Regular cardiac myocyte (primary cell): ENCODE measurements around the gene R3HDM4. TPM values are rescaled to one million over a fixed set of nuclear protein-coding genes. Genes with fewer than 3 reads are reported as not detected.

ENCODE experiments used
- total RNA-seq: library from RNA; depleted of rRNA; stranded (reverse); fragments of >200 nt; gene quantifications from 2 replicates; pipeline ENCODE4 v1.2.3, GENCODE V29; 2014

The R3HDM4 gene
- 18.3 and 18.4 TPM in 2 replicates for total RNA-seq

GRCh38 chr19:913080-913748 is at the start of gene R3HDM4:
R3HDM4 (minus strand) TSS chr19:913219; CDS start chr19:913157, 62 bp downstream.

GRCh38 chr19:925526-926322 is 12.7 kb upstream of the R3HDM4 start, which contains the start of gene ARID3A:
ARID3A (plus strand) TSS chr19:926035; CDS start chr19:929529, 3,494 bp downstream.

GRCh38 chr19:917323-918151 is 4.5 kb upstream of the R3HDM4 start, which contains the start of gene KISS1R:
KISS1R (plus strand) TSS chr19:917333; CDS start chr19:917503, 170 bp downstream.

GRCh38 chr19:892894-893689 is 19.9 kb downstream of the R3HDM4 start, which contains the start of the genes MED16 and RNU6-9:
MED16 (minus strand) TSS chr19:893187; CDS start chr19:891131, 2,056 bp downstream.
RNU6-9 (plus strand) TSS chr19:893484.

GRCh38 chr19:858868-859843 is 53.9 kb downstream of the R3HDM4 start, which contains the start of gene CFD:
CFD (plus strand) TSS chr19:859664; CDS start chr19:859690, 26 bp downstream.

GRCh38 chr19:852136-853013 is 60.6 kb downstream of the R3HDM4 start, which contains the start of gene ELANE:
ELANE (plus strand) TSS chr19:852303; CDS start chr19:852329, 26 bp downstream.

Other genes starting within 250 kb of the R3HDM4 start
- gene FSTL3, start 236.8 kb downstream of the R3HDM4 start, total RNA-seq: 52.0 and 68.5 TPM in 2 replicates
- gene PRSS57, start 217.8 kb downstream of the R3HDM4 start, total RNA-seq: not detected in 2 replicates
- gene PALM, start 204.3 kb downstream of the R3HDM4 start, total RNA-seq: 3.8 and 13.8 TPM in 2 replicates
- 0.19 and 0.85 TPM in 2 replicates for gene MISP, start 162.1 kb downstream of the R3HDM4 start, total RNA-seq
- 56.9 and 163 TPM in 2 replicates for gene PTBP1, start 115.8 kb downstream of the R3HDM4 start, total RNA-seq
- 0.56 TPM in 1 of 2 replicates, not detected in the other for gene PLPPR3, start 91.3 kb downstream of the R3HDM4 start, total RNA-seq
- gene AZU1, start 85.4 kb downstream of the R3HDM4 start, total RNA-seq: not detected in 2 replicates
- not detected in 2 replicates for gene PRTN3, start 72.2 kb downstream of the R3HDM4 start, total RNA-seq
- not detected in 2 replicates for gene ELANE, start 60.9 kb downstream of the R3HDM4 start, total RNA-seq
- 0.38 and 4.5 TPM in 2 replicates for gene CFD, start 53.6 kb downstream of the R3HDM4 start, total RNA-seq
- 19.2 and 21.3 TPM in 2 replicates for gene MED16, start 20.0 kb downstream of the R3HDM4 start, total RNA-seq
- not detected in 2 replicates for gene RNU6-9, start 19.7 kb downstream of the R3HDM4 start, total RNA-seq
- 0.28 TPM in 1 of 2 replicates, not detected in the other for gene KISS1R, start 4.1 kb upstream of the R3HDM4 start, total RNA-seq
- 12.7 and 15.1 TPM in 2 replicates for gene ARID3A, start 12.8 kb upstream of the R3HDM4 start, total RNA-seq
- gene WDR18, start 71.1 kb upstream of the R3HDM4 start, total RNA-seq: 36.1 and 64.8 TPM in 2 replicates
- under 0.01 TPM in 2 replicates for gene GRIN3B, start 87.2 kb upstream of the R3HDM4 start, total RNA-seq
- 65.7 and 95.7 TPM in 2 replicates for gene TMEM259, start 107.9 kb upstream of the R3HDM4 start, total RNA-seq
- not detected in 2 replicates for gene RNU6-2, start 108.3 kb upstream of the R3HDM4 start, total RNA-seq
- 141 and 167 TPM in 2 replicates for gene CNN2, start 113.4 kb upstream of the R3HDM4 start, total RNA-seq
- 5.0 and 5.9 TPM in 2 replicates for gene ABCA7, start 126.9 kb upstream of the R3HDM4 start, total RNA-seq
- gene ARHGAP45, start 153.9 kb upstream of the R3HDM4 start, total RNA-seq: 1.7 and 2.0 TPM in 2 replicates
- gene POLR2E, start 182.2 kb upstream of the R3HDM4 start, total RNA-seq: 42.8 and 90.5 TPM in 2 replicates
- 187 and 281 TPM in 2 replicates for gene GPX4, start 190.8 kb upstream of the R3HDM4 start, total RNA-seq